Thoracic aorta (tissue), 2 donors: Measurements from ENCODE around the gene GABRB1. TPM values are rescaled to one million over a fixed set of nuclear protein-coding genes. Genes with fewer than 3 reads are reported as not detected.
A peak's percentile ranks its signal among the peaks of the same experiment; 100 is the strongest.

Experiments
- ATAC-seq: fragments of 150-250 bp; one replicate; pipeline ENCODE4 v1.8.0; 2017; ENCODE audit warnings: low read depth; ENCODE audit not compliant: insufficient number of reproducible peaks, low FRiP score
- DNase-seq: peaks from one replicate; pipeline ENCODE4 v3.0.0-alpha.2; 2020; ENCODE audit warnings: low spot score
- H3K27ac ChIP-seq, 2 donors: fragments of 200-600 bp; sonication (generic); 1 replicate in 1 of 2; 2 replicates in 1 of 2; pipeline ENCODE4 v1.5.1; 2016; ENCODE audit warnings: mild to moderate bottlenecking in 2 of 2, moderate library complexity in 2 of 2
- H3K27me3 ChIP-seq: fragments of 200-600 bp; sonication (generic); replicated peaks from 2 replicates; pipeline ENCODE4 v1.6.0; 2016; ENCODE audit warnings: mild to moderate bottlenecking; ENCODE audit not compliant: insufficient read depth
- H3K36me3 ChIP-seq: fragments of 200-600 bp; sonication (generic); one replicate; pipeline ENCODE4 v1.5.1; 2016
- H3K4me1 ChIP-seq, 2 donors: fragments of 200-600 bp; sonication (generic); 1 replicate in 1 of 2; 2 replicates in 1 of 2; pipeline versions ENCODE4 v1.5.1 to v1.6.0; 2016; ENCODE audit warnings: low read depth in 2 of 2, mild to moderate bottlenecking in 1 of 2; ENCODE audit not compliant: control insufficient read depth in 1 of 2
- H3K4me3 ChIP-seq: fragments of 200-600 bp; sonication (generic); 2 replicates; pipeline ENCODE4 v1.5.1; 2016; ENCODE audit warnings: mild to moderate bottlenecking
- H3K9me3 ChIP-seq: fragments of 200-600 bp; sonication (generic); 2 replicates; pipeline ENCODE4 v1.5.1; 2016
- total RNA-seq, 2 donors: library from RNA; depleted of rRNA; stranded (reverse); fragments of >200 nt; gene quantifications; one replicate each; pipeline versions ENCODE4 v1.1.0 to v1.2.3, GENCODE V29; 2016
- TF ChIP-seq, protein P1 (sequence below): fragments of 200-600 bp; sonication (generic); IDR thresholded peaks from one replicate; pipeline ENCODE4 v1.5.1; 2019; ENCODE audit warnings: antibody characterized with exemption

GABRB1 gene
- total RNA-seq, 2 donors from 2014 or later, result not detected

DNA sequence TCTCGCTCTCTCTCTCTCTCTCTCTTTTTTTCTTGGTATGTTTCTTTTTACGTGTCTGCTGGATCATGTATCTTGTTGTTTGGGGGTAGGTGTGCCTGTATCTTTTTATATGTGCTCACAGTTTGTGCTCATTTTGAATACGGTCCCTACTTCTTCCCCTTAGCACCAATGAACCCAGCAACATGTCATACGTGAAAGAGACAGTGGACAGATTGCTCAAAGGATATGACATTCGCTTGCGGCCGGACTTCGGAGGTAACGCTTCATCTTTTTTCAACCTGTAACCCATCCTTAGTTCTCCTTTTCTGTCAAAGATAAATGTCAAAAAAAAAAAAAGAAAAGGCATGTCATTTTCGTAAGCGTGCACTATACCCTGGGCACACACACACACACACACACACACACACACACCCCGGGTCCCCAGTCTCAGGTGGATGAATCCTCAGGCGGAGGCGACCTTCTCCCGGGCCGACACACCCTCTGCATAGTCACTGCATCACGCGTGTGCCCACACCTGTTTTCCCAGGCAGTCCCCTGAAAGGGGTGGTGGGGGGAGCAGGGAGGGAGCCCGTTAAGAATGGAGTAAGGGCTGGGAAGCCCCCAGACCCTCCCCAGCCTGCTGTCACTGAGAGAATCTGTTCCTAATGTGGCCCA, 511 bp downstream of the GABRB1 start:
- Histone ChIP-seq H3K4me3 (peak overlapping the region; percentile 65), H3K36me3 (no peaks in the 10 kb centered on the region), H3K27me3 (no peaks in the 10 kb centered on the region), H3K9me3 (no peaks in the 10 kb centered on the region), H3K4me1 (peaks cover 5 to 12% of the 10 kb centered on the region in 2 donors), H3K27ac (no peak overlapping the region)
- no peak for DNase-seq
- TF ChIP-seq, protein P1, sequence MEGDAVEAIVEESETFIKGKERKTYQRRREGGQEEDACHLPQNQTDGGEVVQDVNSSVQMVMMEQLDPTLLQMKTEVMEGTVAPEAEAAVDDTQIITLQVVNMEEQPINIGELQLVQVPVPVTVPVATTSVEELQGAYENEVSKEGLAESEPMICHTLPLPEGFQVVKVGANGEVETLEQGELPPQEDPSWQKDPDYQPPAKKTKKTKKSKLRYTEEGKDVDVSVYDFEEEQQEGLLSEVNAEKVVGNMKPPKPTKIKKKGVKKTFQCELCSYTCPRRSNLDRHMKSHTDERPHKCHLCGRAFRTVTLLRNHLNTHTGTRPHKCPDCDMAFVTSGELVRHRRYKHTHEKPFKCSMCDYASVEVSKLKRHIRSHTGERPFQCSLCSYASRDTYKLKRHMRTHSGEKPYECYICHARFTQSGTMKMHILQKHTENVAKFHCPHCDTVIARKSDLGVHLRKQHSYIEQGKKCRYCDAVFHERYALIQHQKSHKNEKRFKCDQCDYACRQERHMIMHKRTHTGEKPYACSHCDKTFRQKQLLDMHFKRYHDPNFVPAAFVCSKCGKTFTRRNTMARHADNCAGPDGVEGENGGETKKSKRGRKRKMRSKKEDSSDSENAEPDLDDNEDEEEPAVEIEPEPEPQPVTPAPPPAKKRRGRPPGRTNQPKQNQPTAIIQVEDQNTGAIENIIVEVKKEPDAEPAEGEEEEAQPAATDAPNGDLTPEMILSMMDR, result no peak
- no peak for ATAC-seq

- ATAC-seq (no peak), DNase-seq (no peak)
- no peak overlapping the region for H3K27ac ChIP-seq
- no peaks in the 10 kb centered on the region for H3K36me3 ChIP-seq
- TF ChIP-seq, protein P1, result peak; percentile 47
- peak overlapping the region; percentile 65 for H3K4me3 ChIP-seq
- no peaks in the 10 kb centered on the region for H3K27me3 ChIP-seq
- H3K4me1 ChIP-seq, result peaks cover 5 to 12% of the 10 kb centered on the region in 2 donors
- no peaks in the 10 kb centered on the region for H3K9me3 ChIP-seq
Measured at GRCh38 chr4:47032405-47033106, 1.2 kb downstream of the GABRB1 start.

DNA sequence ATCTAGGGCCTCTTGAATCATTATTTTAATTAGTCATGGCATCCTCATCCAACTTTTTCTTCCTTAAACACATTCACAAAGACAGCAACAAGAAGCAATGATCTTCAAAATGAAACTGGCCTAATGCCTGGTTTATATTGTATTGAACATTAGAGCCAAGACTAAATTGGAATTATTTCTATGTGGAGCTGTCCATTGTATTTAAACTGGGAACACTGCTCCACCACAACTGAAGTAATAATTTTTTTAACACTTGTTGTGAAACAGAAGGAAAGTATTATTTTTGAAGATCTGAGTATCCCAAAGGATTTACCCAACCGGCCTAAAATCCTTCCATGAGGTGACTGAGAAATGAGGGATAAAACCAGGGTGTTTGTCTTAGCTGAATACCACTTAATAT, 6.9 kb downstream of the GABRB1 start:
- H3K36me3 ChIP-seq, result no peaks in the 10 kb centered on the region
- DNase-seq (no peak), ATAC-seq (no peak)
- no peaks in the 10 kb centered on the region for H3K9me3 ChIP-seq
- no peaks in the 10 kb centered on the region for H3K27me3 ChIP-seq
- no peak overlapping the region for H3K27ac ChIP-seq
- TF ChIP-seq, protein P1, result no peak
- H3K4me1 ChIP-seq, result no peaks in the 10 kb centered on the region
- no peak overlapping the region for H3K4me3 ChIP-seq

GRCh38 chr4:47040828-47041227, 9.5 kb downstream of the GABRB1 start:
- Histone ChIP-seq H3K27me3 (no peaks in the 10 kb centered on the region), H3K36me3 (no peaks in the 10 kb centered on the region), H3K27ac (no peak overlapping the region), H3K9me3 (no peaks in the 10 kb centered on the region), H3K4me3 (no peak overlapping the region), H3K4me1 (no peaks in the 10 kb centered on the region)
- TF ChIP-seq, protein P1, result no peak
- DNase-seq (no peak), ATAC-seq (no peak)

GRCh38 chr4:47043821-47044220, 12.5 kb downstream of the GABRB1 start:
- ATAC-seq (no peak), DNase-seq (no peak)
- H3K9me3 ChIP-seq, result no peaks in the 10 kb centered on the region

More at GRCh38 chr4:47043821-47044220, 12.5 kb downstream of the GABRB1 start:
- Histone ChIP-seq H3K27me3 (no peaks in the 10 kb centered on the region), H3K4me3 (no peak overlapping the region), H3K27ac (no peak overlapping the region), H3K4me1 (no peaks in the 10 kb centered on the region), H3K36me3 (no peaks in the 10 kb centered on the region)
- TF ChIP-seq, protein P1, result no peak
